Measurements from ENCODE around the gene DEFB132. TPM values are rescaled to one million over a fixed set of nuclear protein-coding genes. Genes with fewer than 3 reads are reported as not detected.
A peak's percentile ranks its signal among the peaks of the same experiment; 100 is the strongest.

Gene DEFB132
- total and polyA plus RNA-seq, 8 donors: 0.02 TPM; not detected in 7

DNA sequence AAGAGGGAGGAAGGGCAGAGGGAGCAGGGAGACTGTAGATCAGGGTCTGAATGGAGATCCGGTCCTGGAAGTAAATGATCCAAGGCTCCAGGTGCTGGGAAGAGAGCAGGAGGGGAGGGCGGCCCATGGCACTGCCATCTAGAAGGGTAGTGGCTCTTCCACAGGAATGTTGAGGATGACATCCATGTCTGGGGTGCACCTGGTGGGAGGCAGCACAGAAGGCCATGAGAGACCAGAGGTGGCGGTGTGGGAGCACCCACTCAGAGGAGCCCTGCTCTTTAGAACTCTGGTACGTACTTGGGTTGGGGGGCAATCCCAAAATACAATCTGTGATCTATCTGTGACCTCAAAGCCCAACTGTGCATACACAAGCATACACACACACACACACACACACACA is 13.5 kb downstream of the DEFB132 start:
- H3K9me3 ChIP-seq: no peaks in the 10 kb centered on the region
- WGBS, 2 donors: 84 to 94% methylated on average over 4 of the region's 4 CpGs
- no peak overlapping the region for H3K27ac ChIP-seq
- ATAC-seq (no peak), FAIRE-seq (no peak), DNase-seq (no peak)
- TF ChIP-seq CTCF (IDR thresholded peaks at IDR 0.05): no peak
- no peak overlapping the region for H3K4me3 ChIP-seq
- H3K36me3 ChIP-seq: no peaks in the 10 kb centered on the region
- peaks cover 0 to 3% (median 0%) of the 10 kb centered on the region in 3 donors for H3K4me1 ChIP-seq
- intact Hi-C loops (cut with DNase I): no loop called here
- H3K27me3 ChIP-seq: no peaks in the 10 kb centered on the region

DNA sequence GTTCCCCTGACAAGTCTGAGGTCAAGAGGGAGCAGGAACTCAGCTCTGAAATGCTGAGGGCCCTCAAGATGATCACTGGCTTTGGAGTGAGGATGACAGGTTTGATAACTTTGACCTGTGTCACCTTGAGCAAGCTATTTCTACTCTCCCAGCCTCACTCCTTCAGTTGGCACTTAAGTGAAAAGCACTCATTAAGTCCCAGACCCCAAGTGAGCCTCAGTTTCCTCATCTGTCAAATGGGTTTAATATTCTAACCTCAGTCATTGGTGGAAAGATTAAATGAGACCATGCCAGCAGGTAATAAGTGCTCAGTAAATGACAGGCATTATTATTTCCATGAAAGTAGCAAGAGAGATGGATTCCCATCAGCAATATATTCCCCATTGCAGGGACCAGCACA is 14.0 kb downstream of the DEFB132 start:
- Histone ChIP-seq H3K27me3 (no peaks in the 10 kb centered on the region), H3K36me3 (no peaks in the 10 kb centered on the region), H3K9me3 (no peaks in the 10 kb centered on the region), H3K4me1 (peaks cover 0 to 3% (median 0%) of the 10 kb centered on the region in 3 donors), H3K27ac (no peak overlapping the region), H3K4me3 (no peak overlapping the region)
- ATAC-seq: no peak
- DNase-seq: no peak
- no peak for FAIRE-seq
- intact Hi-C loops (cut with DNase I): no loop called here
- no peak for TF ChIP-seq CTCF (IDR thresholded peaks at IDR 0.05)

DNA sequence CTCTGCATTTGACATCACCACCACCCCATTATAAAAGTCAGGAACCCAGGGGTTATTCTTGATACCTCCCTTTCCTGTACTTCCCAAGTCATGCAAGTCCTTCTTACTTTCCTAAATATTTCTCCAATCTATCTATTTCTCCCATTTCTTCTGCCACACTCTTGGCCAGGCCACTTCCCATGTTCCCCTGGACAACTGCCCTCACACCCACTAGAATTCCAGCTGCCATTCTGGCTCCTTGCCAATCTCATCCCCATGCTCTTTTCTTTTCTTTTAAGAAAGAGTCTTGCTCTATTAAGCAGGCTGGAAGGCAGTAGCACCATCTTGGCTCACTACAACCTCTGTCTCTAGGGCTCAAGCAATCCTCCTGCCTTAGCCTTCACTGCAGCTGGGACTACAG is 15.2 kb downstream of the DEFB132 start:
- DNase-seq: no peak

GRCh38 chr20:273884-274283 is 16.4 kb downstream of the DEFB132 start:
- no peaks in the 10 kb centered on the region for H3K9me3 ChIP-seq
- WGBS, 2 donors: 51 to 67% methylated on average over 3 of the region's 3 CpGs
- H3K27ac ChIP-seq: no peak overlapping the region
- no peaks in the 10 kb centered on the region for H3K36me3 ChIP-seq
- H3K27me3 ChIP-seq: no peaks in the 10 kb centered on the region
- FAIRE-seq (no peak), ATAC-seq (no peak), DNase-seq (no peak)
- TF ChIP-seq CTCF (IDR thresholded peaks at IDR 0.05): no peak
- H3K4me3 ChIP-seq: no peak overlapping the region
- no peaks in the 10 kb centered on the region for H3K4me1 ChIP-seq
- intact Hi-C loops (cut with DNase I): no loop called here

More for the DNA sequence above, 15.2 kb downstream of the DEFB132 start:
- no peak for FAIRE-seq
- Histone ChIP-seq H3K36me3 (no peaks in the 10 kb centered on the region), H3K27ac (no peak overlapping the region), H3K27me3 (no peaks in the 10 kb centered on the region), H3K9me3 (no peaks in the 10 kb centered on the region), H3K4me1 (no peaks in the 10 kb centered on the region), H3K4me3 (no peak overlapping the region)
- ATAC-seq: no peak
- TF ChIP-seq CTCF (IDR thresholded peaks at IDR 0.05): no peak
- intact Hi-C loops (cut with DNase I): no loop called here

GRCh38 chr20:275791-276190 is 18.3 kb downstream of the DEFB132 start:
- H3K9me3 ChIP-seq: no peaks in the 10 kb centered on the region
- no peak for TF ChIP-seq CTCF (IDR thresholded peaks at IDR 0.05)
- no peak overlapping the region for H3K27ac ChIP-seq
- no peak for ATAC-seq
- no peak overlapping the region for H3K4me3 ChIP-seq
- 81 to 85% methylated on average over 7 of the region's 7 CpGs for WGBS, 2 donors
- no peaks in the 10 kb centered on the region for H3K4me1 ChIP-seq
- H3K36me3 ChIP-seq: no peaks in the 10 kb centered on the region
- intact Hi-C loops (cut with DNase I): no loop called here
- peak in 1 of 6 donors; percentile 3 for DNase-seq
- no peak for FAIRE-seq
- H3K27me3 ChIP-seq: no peaks in the 10 kb centered on the region
